Choroid plexus epithelial cell (primary cell): ENCODE results near the gene NLGN1.

Experiments
- DNase-seq: peaks from one replicate; pipeline ENCODE4 v3.0.0-alpha.2; 2010; ENCODE audit warnings: low read depth
- H3K4me3 ChIP-seq: 2 replicates; pipeline ENCODE4 v1.5.1; 2011; ENCODE audit warnings: low read depth, mild to moderate bottlenecking, control low read depth, low read length, moderate library complexity
- TF ChIP-seq, protein P1 (sequence below): conservative IDR thresholded peaks from 2 replicates; pipeline ENCODE4 v1.5.1; 2011; ENCODE audit warnings: low read depth, mild to moderate bottlenecking, control low read depth, inconsistent platforms, low read length, moderate library complexity

NLGN1 gene

DNA sequence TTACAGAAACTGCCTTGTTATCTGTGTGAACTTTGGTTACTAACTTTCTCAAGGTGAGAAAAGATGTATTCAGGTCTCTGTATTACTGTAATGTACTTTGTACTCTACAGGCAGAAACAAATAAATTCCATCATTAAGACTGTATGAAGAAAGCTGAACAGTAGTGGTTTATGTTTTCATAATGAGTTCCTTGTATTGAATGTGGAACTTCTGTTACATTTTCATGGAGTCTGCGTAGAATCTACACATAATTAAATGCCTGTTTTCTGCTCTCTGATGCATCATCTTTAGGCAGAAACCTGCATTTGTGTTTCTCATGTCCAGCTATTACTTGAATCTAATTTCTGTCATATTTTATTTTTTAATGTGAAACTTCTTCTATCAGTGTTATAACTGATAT is 302.8 kb downstream of the NLGN1 start:
- no peak overlapping the region for H3K4me3 ChIP-seq
- DNase-seq = no peak
- TF ChIP-seq, protein P1, sequence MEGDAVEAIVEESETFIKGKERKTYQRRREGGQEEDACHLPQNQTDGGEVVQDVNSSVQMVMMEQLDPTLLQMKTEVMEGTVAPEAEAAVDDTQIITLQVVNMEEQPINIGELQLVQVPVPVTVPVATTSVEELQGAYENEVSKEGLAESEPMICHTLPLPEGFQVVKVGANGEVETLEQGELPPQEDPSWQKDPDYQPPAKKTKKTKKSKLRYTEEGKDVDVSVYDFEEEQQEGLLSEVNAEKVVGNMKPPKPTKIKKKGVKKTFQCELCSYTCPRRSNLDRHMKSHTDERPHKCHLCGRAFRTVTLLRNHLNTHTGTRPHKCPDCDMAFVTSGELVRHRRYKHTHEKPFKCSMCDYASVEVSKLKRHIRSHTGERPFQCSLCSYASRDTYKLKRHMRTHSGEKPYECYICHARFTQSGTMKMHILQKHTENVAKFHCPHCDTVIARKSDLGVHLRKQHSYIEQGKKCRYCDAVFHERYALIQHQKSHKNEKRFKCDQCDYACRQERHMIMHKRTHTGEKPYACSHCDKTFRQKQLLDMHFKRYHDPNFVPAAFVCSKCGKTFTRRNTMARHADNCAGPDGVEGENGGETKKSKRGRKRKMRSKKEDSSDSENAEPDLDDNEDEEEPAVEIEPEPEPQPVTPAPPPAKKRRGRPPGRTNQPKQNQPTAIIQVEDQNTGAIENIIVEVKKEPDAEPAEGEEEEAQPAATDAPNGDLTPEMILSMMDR = no peak

DNA sequence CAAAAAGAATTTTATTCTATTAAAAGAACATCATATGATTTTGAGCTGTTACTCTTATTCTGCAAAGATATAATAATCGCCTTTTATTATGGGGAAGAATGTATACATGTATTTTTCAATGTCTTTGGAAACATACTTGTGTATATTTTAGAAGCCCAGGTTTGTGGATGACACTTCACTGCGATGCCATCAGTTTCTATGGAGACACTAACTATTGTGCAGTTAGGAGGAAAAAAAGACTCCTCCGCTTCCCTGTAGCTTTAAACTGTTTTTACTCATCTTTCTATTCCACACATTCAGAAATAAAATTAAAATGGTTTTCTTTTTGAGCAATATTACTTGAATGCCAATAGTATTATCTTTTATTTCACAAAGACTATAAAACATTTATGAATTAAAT is 305.0 kb downstream of the NLGN1 start:
- TF ChIP-seq, protein P1 = no peak
- no peak overlapping the region for H3K4me3 ChIP-seq

DNA sequence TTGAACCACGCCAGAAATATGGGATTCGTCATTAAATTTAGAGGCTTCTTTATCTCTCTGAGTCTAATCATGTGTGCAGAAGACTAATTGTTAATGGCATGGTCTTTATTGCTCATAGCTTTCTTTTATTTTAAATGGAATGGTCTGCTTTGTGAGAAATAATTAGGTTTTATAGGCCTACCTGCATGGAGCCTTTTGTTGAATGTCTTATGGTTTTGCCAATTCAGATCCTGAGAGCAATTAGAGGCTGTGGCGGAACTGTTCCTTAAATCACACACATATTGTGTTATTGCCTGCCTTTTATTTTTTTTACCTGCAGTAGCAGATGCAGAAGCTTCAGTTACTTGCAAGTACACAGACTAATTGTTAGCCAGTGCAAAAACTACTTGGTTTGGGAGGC is 306.2 kb downstream of the NLGN1 start:
- DNase-seq = no peak
- H3K4me3 ChIP-seq = no peak overlapping the region
- TF ChIP-seq, protein P1 = no peak

More for the DNA sequence above, 305.0 kb downstream of the NLGN1 start:
- DNase-seq = no peak

DNA sequence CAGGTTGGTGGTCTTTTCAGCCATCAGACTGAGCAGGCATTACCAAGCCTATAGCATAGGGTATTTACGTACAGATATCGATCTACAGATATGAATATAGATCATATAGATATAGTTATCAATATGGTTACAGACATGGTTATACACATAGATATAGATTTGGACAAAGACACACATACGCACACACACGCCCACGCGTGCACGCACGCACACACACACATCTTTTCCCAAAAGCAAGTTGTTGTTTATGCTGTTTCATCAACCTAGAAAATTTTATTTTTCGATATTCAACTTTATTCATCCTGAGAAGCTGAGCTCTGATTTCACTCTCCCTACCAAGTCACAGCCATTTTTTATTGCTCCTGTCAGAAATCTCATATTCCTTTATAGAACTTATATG is 309.1 kb downstream of the NLGN1 start:
- no peak overlapping the region for H3K4me3 ChIP-seq
- DNase-seq = no peak
- TF ChIP-seq, protein P1 = no peak

DNA sequence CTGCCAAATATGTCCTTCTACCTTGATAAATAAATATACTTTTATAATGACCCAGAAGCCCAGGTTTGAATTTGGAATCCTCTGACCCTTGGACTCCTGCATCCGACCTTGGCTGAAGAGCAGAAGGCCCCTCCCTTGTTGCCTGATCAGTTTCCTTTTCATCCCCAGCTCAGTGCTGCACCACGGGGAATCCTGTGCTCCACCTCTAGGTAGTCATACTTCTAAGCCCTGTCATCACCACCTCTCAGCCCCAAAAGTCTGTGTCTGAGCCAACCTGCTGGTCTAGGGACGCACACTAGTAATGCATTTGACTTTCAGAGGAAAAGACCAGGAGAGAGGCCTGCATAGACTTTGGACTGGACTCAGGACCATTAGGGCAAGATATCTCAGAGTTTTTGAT is 310.6 kb downstream of the NLGN1 start:
- DNase-seq = no peak
- no peak overlapping the region for H3K4me3 ChIP-seq
- TF ChIP-seq, protein P1 = no peak

DNA sequence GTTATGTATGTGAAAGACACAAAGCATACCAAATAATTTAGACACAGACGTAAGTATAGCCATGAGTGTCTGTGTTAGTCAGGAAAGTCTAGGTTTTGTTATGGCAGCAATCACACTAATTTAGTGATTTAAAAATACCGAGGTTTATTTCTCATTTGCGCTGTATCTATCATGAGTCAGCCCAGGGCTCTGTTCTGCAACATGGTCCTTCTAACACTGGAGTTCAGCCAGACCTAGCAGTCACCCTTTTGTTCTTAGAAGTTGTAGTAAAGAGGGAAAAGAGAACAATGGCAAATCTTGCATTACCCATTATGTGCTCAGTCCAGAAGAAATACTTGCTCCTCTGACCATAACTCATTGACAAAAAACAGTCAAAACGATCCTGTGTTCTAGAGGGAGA is 311.5 kb downstream of the NLGN1 start:
- no peak for DNase-seq
- TF ChIP-seq, protein P1 = no peak
- H3K4me3 ChIP-seq = no peak overlapping the region

DNA sequence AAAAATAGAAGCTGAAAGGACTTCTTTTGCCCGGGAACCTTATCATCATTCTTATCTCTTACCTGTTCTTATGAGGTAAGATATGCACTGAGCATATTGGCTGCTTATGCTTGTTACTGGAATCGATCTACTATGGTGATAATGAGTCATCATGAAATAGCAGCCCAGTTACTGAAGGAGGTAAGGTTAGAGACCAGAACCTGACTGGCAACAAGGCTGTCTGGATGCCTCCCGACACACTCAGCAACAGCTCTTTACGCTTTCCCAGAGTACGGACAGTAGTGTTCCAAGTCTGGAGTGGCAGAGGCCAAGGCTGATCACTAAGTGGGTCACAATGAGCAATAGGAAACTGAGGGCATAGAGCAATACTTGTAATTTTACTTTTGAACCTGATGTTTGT is 314.1 kb downstream of the NLGN1 start:
- TF ChIP-seq, protein P1 = no peak
- H3K4me3 ChIP-seq = no peak overlapping the region
- DNase-seq = no peak
